HG03378 (cell line): ENCODE results near the gene DEGS2.

Experiments used
- ATAC-seq: cut with Tn5 transposase; IDR thresholded peaks from one replicate; pipeline ENCODE4 v1.9.1; 2021; ENCODE audit warnings: mild to moderate bottlenecking, moderate library complexity; ENCODE audit not compliant: unreplicated experiment

DEGS2 gene

GRCh38 chr14:100149851-100150611, 9.4 kb downstream of the DEGS2 start:
- no peak for ATAC-seq

DNA sequence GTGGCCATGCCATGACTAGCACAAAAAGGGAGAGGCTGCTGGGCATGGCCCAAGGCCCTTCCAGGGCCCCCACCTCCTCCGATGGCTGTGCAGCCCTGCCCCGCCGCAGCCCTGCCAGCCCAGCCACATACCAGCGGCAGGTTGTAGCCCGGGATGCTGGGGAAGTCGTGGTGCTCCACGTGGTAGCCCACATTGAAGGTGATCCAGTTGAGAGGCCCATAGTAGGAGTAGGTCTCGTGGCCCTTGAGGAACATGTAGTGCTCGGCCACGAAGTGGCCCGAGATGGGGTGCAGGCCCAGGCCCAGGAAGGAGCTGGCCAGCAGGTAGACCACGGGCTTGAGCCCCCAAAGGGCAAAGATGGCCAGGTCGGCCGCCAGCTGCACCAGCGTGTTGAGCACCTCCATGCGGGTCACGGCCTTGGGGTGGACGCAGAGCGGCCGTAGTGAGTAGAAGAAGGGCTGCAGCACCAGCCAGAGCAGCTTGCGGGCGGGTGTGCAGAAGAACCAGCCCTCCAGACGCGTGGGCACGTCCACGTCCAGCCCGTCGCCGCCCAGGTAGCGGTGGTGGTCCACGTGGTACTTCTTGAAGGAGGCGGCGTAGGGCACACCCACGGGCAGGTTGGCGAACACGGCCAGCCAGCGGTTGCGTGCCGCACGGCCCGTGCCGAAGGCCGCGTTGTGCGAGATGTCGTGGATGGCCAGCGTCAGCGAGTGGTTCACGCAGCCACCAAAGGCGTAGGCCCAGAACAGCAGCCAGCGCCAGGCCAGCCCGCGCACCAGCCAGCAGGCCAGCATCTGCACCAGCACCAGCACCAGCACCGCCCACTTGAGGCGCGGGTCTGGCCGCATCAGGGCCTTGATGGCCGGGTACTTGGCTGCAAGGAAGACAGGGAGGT, 10.4 kb downstream of the DEGS2 start:
- no peak for ATAC-seq

DNA sequence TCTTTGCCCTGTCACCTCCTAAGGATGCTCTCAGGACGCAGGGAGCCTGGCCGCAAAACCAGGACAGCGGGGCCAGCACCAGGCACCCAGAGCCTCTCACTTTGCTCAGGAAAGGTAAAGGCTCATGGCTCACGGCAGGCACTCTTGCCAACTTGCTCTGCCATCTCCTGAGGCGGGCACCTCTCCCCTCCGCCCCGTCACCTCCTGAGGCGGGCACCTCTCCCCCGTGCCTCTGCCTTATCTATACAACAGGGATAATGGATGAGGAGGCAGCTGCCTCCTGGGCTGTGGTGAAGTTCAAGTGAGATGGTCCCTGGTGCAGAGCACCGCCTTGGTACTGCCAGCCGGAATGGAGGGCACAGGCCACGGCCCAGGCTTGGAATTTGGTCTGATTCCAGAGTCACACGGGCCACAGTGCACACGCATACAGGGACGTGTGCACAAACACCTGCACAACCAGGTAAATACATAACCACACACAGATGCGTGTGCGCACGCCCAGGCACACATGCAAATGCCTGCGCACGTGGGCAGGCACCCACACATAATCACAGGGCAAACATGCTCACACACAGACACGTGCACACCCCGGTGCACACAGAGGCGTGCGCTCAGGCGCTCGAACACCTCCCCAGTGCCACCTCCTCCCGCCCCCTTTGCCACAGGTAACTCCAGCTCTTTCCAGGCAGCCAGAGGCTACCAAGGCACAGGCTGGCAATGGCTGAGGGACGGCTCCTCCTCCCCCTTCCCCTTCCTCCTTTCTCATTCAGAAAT, 11.6 kb downstream of the DEGS2 start:
- ATAC-seq, result no peak

DNA sequence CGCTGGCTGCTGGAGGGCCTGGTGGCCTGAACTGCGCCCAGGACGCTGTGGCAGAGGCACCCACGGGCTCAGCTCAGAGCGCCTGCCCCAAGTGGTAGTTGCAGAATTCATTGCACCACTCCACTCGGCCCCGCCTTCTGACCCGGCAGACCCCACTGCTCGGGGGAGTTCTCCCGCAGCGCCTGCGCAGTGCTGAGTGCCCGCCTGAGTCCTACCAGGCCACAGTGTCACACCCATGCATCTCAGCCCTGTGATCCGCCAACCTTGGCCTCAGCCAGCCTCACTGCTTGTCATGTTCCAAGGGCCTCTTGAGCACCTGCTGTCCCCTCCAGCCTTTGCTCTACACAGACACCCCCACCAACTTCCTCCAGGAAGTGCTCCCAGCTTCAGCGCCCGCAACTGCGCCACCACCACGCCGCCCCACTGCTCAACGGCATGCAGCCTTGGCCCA, 12.2 kb downstream of the DEGS2 start:
- ATAC-seq, result no peak

GRCh38 chr14:100146531-100147091, 12.8 kb downstream of the DEGS2 start:
- ATAC-seq, result no peak

- ATAC-seq, result no peak
Observed at GRCh38 chr14:100145682-100146464, 13.6 kb downstream of the DEGS2 start.

GRCh38 chr14:100144996-100145646, 14.3 kb downstream of the DEGS2 start:
- no peak for ATAC-seq

DNA sequence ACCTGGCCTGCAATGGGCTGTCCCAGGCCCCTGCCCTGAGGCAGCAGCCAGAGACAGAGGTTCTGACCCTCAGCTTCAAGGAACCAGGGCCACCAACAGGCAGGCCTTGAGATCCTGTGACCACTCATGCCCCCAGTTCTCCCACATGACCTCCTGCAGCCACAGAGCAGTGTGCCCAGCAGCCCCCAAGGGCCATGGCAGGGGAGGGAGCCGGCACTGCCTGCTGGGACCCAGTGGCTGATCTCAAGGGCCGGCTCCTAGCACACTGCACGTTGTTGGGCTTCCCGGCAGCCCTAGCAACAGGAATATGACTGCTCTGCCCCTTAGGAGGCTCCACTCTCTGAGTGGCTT, 14.8 kb downstream of the DEGS2 start:
- ATAC-seq, result no peak

- ATAC-seq, result no peak
Observed at GRCh38 chr14:100143934-100144333, 15.5 kb downstream of the DEGS2 start.

DNA sequence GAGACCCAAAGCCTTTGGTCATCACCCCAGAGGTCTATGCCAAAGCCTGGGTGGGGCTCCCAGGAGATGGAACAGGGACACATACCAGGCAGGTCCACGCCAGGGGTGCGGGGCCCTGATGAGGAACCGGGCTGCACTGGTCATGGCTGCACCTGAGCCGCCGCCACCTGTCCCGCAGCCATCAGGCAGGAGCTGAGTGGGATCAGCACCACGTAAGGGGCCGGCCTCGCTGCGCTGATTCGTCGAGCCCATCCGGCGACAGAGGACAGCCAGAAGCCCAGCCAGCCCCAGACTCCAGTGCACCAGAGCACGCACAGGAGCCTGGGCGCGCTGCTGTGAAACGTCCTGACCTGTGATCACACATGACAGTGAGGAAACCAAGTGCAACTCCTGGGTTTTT, 15.9 kb downstream of the DEGS2 start:
- ATAC-seq, result no peak

GRCh38 chr14:100142073-100143040, 17.1 kb downstream of the DEGS2 start:
- ATAC-seq, result no peak

- no peak for ATAC-seq
Observed at GRCh38 chr14:100141098-100141497, 18.3 kb downstream of the DEGS2 start.

DNA sequence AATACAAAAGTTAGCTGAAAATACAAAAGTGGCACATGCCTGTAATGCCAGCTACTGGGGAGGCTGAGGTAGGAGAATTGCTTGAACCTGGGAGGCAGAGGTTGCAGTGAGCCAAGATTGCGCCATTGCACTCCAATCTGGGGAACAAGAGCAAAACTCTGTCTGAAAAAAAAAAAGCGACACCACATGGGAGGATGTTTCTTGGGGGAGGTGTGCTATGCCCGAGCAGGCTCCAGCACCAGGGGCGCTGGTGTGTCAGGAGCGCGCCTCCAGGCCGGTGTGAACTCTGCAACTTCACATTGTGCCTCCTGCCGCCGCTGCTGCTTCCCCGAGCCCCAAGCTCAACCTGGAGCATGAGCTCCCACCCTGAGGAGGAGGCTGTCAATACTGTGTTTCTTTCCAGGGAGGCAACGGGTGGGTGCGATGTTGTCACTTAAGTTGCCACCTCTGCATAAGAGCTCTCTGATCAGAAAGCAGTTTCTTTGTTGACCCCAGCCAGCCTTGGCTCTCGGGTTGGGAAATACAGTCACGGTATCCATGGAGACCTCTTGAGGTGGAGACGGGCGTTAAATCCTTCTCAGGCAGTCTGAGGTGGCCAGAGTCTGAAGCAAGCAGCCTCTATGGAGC, 18.9 kb downstream of the DEGS2 start:
- ATAC-seq, result no peak

DNA sequence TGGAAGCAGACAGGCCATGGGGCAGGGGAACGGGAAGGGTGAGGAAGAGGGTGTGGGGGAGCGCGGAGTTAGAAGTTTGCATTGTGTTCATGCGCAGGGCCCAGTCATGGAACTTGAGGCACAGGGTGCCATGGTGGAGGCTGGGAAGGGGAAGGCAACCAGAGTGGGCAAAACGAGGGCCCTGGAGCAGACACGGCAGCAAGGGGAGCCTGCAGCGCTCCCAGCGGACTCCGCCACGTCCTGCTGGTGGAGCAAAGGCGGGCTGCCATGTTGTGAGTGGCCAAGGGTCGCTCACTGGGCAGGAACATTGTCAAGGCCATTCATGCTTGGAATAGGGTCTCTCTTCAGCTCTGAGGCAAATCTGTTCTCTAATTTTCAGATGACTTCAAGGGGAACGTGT, 20.5 kb downstream of the DEGS2 start:
- no peak for ATAC-seq

DNA sequence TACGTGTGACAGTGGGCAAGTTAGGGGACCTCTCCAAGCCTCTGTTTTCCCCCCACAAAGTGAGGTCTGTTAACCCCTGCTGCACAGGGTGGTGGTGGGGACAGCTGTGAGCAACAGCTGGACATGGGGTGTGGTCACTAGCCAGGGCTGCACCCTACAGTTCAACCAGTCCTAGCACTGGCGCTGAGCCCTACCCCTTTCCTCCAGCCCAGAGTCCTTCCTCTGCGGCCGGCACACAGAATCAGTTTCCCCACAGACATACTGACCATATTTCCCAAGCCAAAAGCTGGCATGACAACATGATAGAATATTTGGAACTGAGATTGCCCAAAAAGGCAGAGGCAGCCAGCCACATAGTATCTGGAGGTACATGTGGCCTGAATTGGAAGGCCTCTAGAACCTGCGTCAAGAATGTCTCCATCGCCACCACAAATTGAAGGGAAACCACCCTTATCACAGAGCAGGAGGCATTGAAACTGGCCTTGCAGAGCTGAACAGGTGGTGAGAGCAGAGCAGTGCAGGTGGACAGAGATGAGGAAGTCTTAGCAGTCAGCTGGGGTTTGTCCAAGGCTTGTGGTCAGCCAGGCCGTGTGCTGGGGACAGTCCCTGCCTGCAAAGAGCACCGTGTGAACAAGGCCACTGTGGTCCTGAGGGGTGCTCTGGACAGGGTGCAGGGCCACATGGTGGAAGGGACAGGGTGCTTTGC, 21.2 kb downstream of the DEGS2 start:
- no peak for ATAC-seq

- no peak for ATAC-seq
Observed at GRCh38 chr14:100137173-100137572, 22.3 kb downstream of the DEGS2 start.

GRCh38 chr14:100135784-100136183, 23.7 kb downstream of the DEGS2 start:
- no peak for ATAC-seq

DNA sequence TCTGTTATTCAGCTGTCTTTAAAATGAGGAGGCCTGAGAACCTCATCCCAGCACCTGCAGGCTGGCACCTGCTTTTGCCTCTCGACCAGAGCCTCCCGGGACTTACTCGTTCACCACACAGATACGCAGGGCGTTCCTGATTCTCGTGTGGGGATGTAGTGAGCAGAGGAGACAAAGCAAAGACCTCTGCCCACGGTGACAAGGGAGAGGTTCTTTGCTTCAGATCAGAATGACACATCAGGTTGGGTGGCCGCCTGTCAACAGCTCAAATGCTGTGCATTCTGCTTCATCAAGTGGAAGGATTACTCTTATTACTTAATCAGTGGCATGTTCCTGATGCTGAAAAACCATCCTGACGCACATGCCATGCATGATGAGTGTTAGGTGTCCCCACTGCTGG, 24.4 kb downstream of the DEGS2 start:
- no peak for ATAC-seq
